CD4-positive, alpha-beta T cell treated with Interferon gamma for 1 hour (primary cell): Measurements from ENCODE around the gene TPT1.
"Not testable (repeated sequence)": the region's sequence is repeated elsewhere in the genome, so short reads cannot be mapped to it uniquely, and the experiment has no call there.

ENCODE experiments used
- DNase-seq: peaks from one replicate; pipeline ENCODE4 v3.0.0-alpha.2; 2020

TPT1 gene

DNA sequence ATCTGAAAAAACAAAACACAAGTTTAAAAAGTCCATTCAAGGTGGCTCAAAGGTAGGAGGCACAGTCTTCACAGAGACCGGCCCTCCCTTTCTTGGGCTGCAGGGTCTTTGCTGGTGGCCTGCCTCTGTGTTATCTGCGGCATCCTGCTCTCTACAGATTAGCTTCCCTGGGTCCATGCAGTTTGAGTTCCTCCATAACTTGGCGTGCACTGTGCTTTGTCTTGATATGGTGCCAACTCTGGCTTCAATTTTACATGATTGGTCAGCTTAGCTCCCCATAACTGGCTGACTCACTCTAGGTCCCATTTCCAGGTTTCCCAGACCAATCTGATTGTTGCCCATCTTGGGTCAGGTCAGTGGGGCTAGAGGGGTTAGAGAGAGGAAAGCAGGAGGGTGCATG, 41.8 kb downstream of the TPT1 start:
- no peak for DNase-seq

DNA sequence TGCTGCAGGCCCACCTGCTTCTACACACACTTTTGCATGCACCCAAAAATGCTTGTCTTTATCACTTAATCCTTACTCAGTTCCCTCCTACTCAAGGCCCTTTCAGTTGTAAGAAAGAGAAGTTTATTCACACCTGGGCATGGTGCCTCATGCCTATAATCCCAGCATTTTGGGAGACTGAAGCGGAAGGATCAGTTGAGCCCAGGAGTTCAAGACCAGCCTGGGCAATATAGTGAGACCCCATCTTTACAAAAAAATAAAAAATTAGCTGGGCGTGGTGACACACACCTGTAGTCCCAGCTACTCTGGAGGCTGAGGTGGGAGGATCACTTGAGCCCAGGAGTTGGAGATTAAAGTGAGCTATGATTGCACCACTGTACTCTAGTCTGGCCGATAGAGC, 42.4 kb downstream of the TPT1 start:
- DNase-seq = not testable (repeated sequence)

DNA sequence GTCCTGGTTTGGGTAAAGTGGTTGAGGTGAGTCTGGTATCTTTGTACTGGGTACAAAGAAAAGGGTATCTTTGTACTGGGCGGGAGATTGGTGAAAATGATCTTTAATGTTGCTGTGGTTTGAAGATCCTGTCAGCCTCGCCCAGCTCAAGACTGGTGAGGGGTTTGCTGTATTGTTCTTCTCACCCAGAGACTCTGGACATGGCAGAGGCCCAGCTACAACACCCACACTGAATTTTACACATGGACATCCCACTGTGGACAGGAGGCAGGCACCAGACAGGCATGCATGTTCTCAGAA, 42.8 kb downstream of the TPT1 start:
- no peak for DNase-seq

DNA sequence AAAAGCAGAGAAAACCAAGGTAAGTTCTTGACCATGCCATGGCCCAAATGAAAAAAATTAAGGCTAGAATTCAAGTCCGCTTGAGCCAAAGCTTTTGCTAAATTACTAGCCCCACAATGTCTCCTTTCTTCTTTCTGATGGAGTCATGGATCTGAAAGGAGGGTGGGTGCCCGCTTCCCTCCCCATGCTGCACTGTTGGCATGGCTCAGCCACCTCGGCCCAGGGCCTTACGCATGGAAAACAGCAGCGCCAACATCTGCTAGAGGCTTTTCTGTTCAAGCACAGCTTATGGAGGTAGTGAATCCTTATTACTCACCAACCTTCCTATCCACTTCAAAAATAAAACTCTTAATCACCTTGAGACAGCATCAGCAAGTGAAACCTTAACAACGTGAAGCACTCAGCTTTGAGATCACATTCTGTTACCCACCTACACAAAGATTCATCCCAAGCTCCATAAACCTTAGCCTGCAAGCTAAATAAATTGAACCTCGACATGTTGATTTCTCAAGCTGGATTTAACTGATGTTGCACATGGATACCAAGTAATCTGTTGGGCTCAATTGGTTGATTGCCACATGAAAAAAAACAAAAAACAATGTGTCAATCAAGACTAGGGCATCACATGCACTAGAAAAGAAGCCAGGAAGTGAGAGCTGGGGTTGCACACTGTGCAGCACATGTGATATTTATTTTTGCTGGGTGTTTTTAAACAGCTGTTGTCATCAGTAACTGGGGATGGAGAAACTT, 43.4 kb downstream of the TPT1 start:
- DNase-seq = no peak

DNA sequence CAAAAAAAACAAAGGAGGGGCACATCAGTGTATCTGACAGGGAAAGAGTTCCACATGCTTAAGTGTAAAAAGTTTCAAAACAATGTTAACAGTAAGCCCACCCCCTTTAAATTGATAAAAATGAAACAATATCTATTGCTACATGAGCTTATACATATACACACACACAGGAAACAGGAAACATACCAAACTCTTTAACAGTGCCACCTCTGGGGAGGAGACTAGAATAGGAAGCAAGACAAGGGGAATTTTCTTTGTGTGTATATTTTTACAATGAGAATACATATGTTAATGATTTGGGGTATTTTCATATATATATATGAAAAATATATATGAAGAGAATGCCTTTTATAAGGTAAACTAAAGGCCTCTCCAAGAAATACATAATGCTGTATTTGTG, 44.7 kb downstream of the TPT1 start:
- DNase-seq = no peak

DNA sequence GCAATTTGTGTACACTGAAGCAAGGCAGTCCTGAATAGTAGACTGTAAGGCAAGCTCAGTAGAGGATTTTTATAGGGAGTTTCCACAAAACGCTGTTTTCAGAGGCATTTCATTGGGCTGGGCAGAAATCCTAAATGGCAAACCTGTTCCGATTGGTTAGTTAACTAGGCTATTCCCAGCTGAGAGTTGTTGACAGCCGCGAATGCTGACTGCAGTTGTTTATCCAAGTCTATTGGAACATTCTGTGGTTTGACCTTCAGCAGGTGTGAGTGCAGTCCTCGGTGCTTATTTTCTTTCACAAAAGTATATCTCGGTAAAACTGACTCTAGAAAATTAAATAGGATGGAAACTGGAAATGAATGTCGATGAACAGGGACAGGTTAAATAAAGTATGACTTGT, 45.4 kb downstream of the TPT1 start:
- no peak for DNase-seq

DNA sequence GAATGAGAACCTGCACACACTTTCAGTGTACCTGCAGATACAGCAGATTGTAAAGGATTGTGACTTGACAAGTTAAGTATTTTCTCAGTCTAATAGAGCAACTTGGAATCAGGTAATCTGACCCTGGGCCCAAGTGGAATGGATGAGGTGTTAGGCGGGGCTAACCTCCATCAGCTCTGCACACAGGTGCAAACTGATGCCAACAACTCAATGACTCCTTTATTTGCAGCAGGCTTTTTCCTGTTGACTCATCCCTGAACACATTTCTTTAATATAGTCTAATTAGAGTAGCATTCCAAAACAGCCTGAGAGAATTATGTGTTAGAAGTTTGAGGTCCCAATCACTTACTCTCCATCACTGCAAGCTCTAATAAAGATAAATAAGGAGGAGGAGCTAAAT, 48.8 kb downstream of the TPT1 start:
- DNase-seq = no peak

DNA sequence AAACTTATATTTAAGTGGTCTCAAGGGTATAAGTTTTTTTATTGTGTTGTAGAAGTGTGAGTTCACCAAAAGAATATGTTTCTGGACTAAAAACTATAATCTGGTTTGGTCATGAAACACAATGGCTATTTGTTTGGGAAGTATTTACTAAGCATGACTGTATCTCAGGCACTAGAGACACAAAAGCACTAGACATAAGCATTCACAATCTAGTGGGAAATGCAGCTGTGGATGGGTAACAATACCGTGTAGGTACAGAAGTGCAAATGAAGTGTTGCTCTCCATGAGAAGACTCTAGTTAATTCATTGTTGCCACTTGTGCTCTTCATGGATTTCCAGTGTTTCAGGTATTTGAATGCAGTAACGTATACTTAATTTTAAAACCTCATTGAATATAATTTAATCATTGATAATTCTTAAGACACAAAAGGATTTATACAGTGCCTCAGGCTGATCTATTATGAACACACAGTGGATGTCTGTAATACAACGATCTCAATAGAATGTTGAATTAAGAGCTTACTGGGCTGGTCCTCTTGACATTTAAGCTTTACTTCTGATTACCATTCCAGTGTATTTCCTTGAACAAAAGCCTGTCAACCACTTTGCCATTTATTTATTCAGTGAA, 50.9 kb downstream of the TPT1 start:
- DNase-seq = no peak
